ENCODE results near the gene LMF1.

GRCh38 chr16:929227-930073 lies 41.3 kb downstream of the LMF1 start:
- TF ChIP-seq ZNF274 (IDR thresholded peaks at IDR 0.05; ENCODE audit: low read depth, low read length), result no peak
- TF ChIP-seq YY1 (IDR thresholded peaks at IDR 0.05; ENCODE audit: insufficient read depth, insufficient read length), result no peak
